PC-3 (cell line): Measurements from ENCODE around the gene RABGAP1. TPM values are rescaled to one million over a fixed set of nuclear protein-coding genes. Genes with fewer than 3 reads are reported as not detected.

Experiments
- ATAC-seq: fragments of 200-7000 bp; cut with Tn5 transposase; 2 replicates; pipeline ENCODE4 v1.9.1; 2020; ENCODE audit warnings: mild to moderate bottlenecking, moderate library complexity
- BruUV-seq: library from RNA; stranded (reverse); fragments of 400-500 nt; replicated peaks from 2 replicates; lab custom pipeline; 2021; lab: Mats Ljungman, UMichigan
- CTCF ChIA-PET: fragments of 300-600 bp; sonication (Branson Sonifier 250); formaldehyde crosslinking; loops from one replicate; lab custom pipeline; 2022; ENCODE audit warnings: antibody characterized with exemption; lab: Charles Lee
- POLR2A ChIA-PET: fragments of 300-600 bp; sonication (Branson Sonifier 250); formaldehyde crosslinking; loops from one replicate; lab custom pipeline; 2022; ENCODE audit warnings: antibody characterized with exemption; ENCODE audit not compliant: unreplicated experiment; lab: Charles Lee
- DNase-seq: peaks from one replicate; pipeline ENCODE4 v3.0.0-alpha.2; 2015
- H2AFZ ChIP-seq: fragments of 300-600 bp; sonication (generic); 2 replicates; pipeline ENCODE4 v1.6.0; 2016; ENCODE audit warnings: antibody characterized with exemption, low read length
- H3F3A ChIP-seq: fragments of 300-600 bp; sonication (generic); one replicate; pipeline ENCODE4 v1.6.0; 2017; ENCODE audit warnings: antibody characterized with exemption, low read length, control low read depth, mild to moderate bottlenecking; ENCODE audit not compliant: unreplicated experiment
- H3K27ac ChIP-seq: fragments of 300-600 bp; sonication (generic); 2 replicates; pipeline ENCODE4 v1.5.1; 2016; ENCODE audit warnings: mild to moderate bottlenecking, low read length
- H3K27me3 ChIP-seq: fragments of 300-600 bp; sonication (generic); 2 replicates; pipeline ENCODE4 v1.6.1; 2016; ENCODE audit warnings: low read length, mixed read lengths
- H3K36me3 ChIP-seq: fragments of 300-600 bp; sonication (generic); 2 replicates; pipeline ENCODE4 v1.6.1; 2016; ENCODE audit warnings: low read depth, mixed run types, low read length, mixed read lengths
- H3K4me1 ChIP-seq: fragments of 300-600 bp; sonication (generic); 2 replicates; pipeline ENCODE4 v1.5.1; 2016; ENCODE audit warnings: low read length; ENCODE audit not compliant: insufficient read depth
- H3K4me2 ChIP-seq: fragments of 300-600 bp; sonication (generic); 2 replicates; pipeline ENCODE4 v1.6.0; 2016; ENCODE audit warnings: low read length
- H3K4me3 ChIP-seq: fragments of 300-600 bp; sonication (generic); 2 replicates; pipeline ENCODE4 v1.5.1; 2016; ENCODE audit warnings: mild to moderate bottlenecking, low read length, mixed read lengths
- H3K79me2 ChIP-seq: fragments of 300-600 bp; sonication (generic); 2 replicates; pipeline ENCODE4 v1.6.1; 2017; ENCODE audit warnings: low read length, mixed read lengths
- H3K9ac ChIP-seq: fragments of 300-600 bp; sonication (generic); 2 replicates; pipeline ENCODE4 v1.6.0; 2016; ENCODE audit warnings: mild to moderate bottlenecking, low read length
- H3K9me2 ChIP-seq: fragments of 300-600 bp; sonication (generic); replicated peaks from 2 replicates; pipeline ENCODE4 v1.6.1; 2016; ENCODE audit warnings: mixed run types, low read length, mixed read lengths
- H3K9me3 ChIP-seq: fragments of 300-600 bp; sonication (generic); 2 replicates; pipeline ENCODE4 v1.6.1; 2016; ENCODE audit warnings: low read length, mixed read lengths
- H4K20me1 ChIP-seq: fragments of 300-600 bp; sonication (generic); 2 replicates; pipeline ENCODE4 v1.6.1; 2016; ENCODE audit warnings: low read length, mixed read lengths
- CTCF ChIP-seq: fragments of 300-600 bp; sonication (generic); conservative IDR thresholded peaks from 2 replicates; pipeline ENCODE4 v1.5.1; 2017; ENCODE audit warnings: antibody characterized with exemption, low read depth, mild to moderate bottlenecking, low read length
- EZH2 ChIP-seq: fragments of 300-600 bp; sonication (generic); IDR thresholded peaks from one replicate; pipeline ENCODE4 v1.6.1; 2017; ENCODE audit warnings: antibody characterized with exemption, mild to moderate bottlenecking, low read length; ENCODE audit not compliant: unreplicated experiment
- EZH2phosphoT487 ChIP-seq: fragments of 300-600 bp; sonication (generic); IDR thresholded peaks from 2 replicates; pipeline ENCODE4 v1.6.1; 2018; ENCODE audit warnings: mild to moderate bottlenecking, antibody characterized with exemption, low read length, borderline replicate concordance
- intact Hi-C: fragments of 100-400 bp; cut with micrococcal nuclease; formaldehyde crosslinking; loops from 2 replicates; pipeline ENCODE4 v1.9.0; 2023
- total RNA-seq: library from RNA; depleted of rRNA; stranded (reverse); fragments of >200 nt; gene quantifications from 2 replicates; pipeline ENCODE4 v1.2.3, GENCODE V29; 2014

The RABGAP1 gene
- total RNA-seq, 1 experiment from 2014 or later = 16.5 TPM

- ChIA-PET POLR2A (interaction anchor here (0.7 kb wide), 1 partner anchor 101 kb away, joined by 4 read pairs; no protein-coding TSS in a partner anchor), CTCF (no interaction called here)
- Histone ChIP-seq H3K9ac (no peak overlapping the region), H3K4me3 (no peak overlapping the region), H3K4me1 (no peaks in the 10 kb centered on the region), H3K27ac (no peak overlapping the region), H2AFZ (no peak overlapping the region), H3F3A (no peaks in the 10 kb centered on the region), H3K9me2 (no peaks in the 10 kb centered on the region), H3K79me2 (no peaks in the 10 kb centered on the region), H3K36me3 (no peaks in the 10 kb centered on the region), H3K27me3 (no peaks in the 10 kb centered on the region), H3K9me3 (no peaks in the 10 kb centered on the region), H4K20me1 (no peaks in the 10 kb centered on the region), H3K4me2 (no peak overlapping the region)
- DNase-seq = no peak
- TF ChIP-seq EZH2phosphoT487 (no peak), CTCF (no peak), EZH2 (no peak)
- intact Hi-C loops = loop anchor here (10.0 kb wide), 1 partner anchor 96 kb away; no protein-coding TSS in a partner anchor
- BruUV-seq = no TSS peak
- ATAC-seq = no peak
Measured at GRCh38 chr9:123128591-123128990, 187.8 kb downstream of the RABGAP1 start.

- ATAC-seq (no peak), DNase-seq (no peak)
- Histone ChIP-seq H4K20me1 (no peaks in the 10 kb centered on the region), H3K4me2 (no peak overlapping the region), H2AFZ (no peak overlapping the region), H3K4me3 (no peak overlapping the region), H3K27me3 (no peaks in the 10 kb centered on the region), H3K27ac (no peak overlapping the region), H3K79me2 (no peaks in the 10 kb centered on the region), H3K9ac (no peak overlapping the region), H3K9me3 (no peaks in the 10 kb centered on the region), H3K36me3 (no peaks in the 10 kb centered on the region), H3K9me2 (no peaks in the 10 kb centered on the region), H3K4me1 (no peaks in the 10 kb centered on the region), H3F3A (no peaks in the 10 kb centered on the region)
- POLR2A ChIA-PET = no interaction called here
- TF ChIP-seq CTCF = no peak
- TF ChIP-seq EZH2 = no peak
- TF ChIP-seq EZH2phosphoT487 = no peak
- BruUV-seq = no TSS peak
- CTCF ChIA-PET = no interaction called here
- intact Hi-C loops = loop anchor here (10.0 kb wide), 1 partner anchor 95 kb away; no protein-coding TSS in a partner anchor
Measured at GRCh38 chr9:123129423-123129822, 188.6 kb downstream of the RABGAP1 start.

- Histone ChIP-seq H3K9me2 (no peaks in the 10 kb centered on the region), H3F3A (no peaks in the 10 kb centered on the region), H3K4me2 (no peak overlapping the region), H3K4me3 (no peak overlapping the region), H3K27me3 (no peaks in the 10 kb centered on the region), H2AFZ (no peak overlapping the region), H3K9ac (no peak overlapping the region), H4K20me1 (no peaks in the 10 kb centered on the region), H3K27ac (no peak overlapping the region), H3K79me2 (no peaks in the 10 kb centered on the region), H3K9me3 (no peaks in the 10 kb centered on the region), H3K4me1 (no peaks in the 10 kb centered on the region), H3K36me3 (no peaks in the 10 kb centered on the region)
- ATAC-seq (no peak), DNase-seq (no peak)
- ChIA-PET POLR2A (no interaction called here), CTCF (no interaction called here)
- intact Hi-C loops = no loop called here
- BruUV-seq = no TSS peak
- TF ChIP-seq EZH2 (no peak), CTCF (no peak), EZH2phosphoT487 (no peak)
Measured at GRCh38 chr9:123131258-123131657, 190.4 kb downstream of the RABGAP1 start.
